Gastrocnemius medialis (tissue), 4 donors: ENCODE results near the gene GNAQ. TPM values are rescaled to one million over a fixed set of nuclear protein-coding genes. Genes with fewer than 3 reads are reported as not detected.

Experiments
- ATAC-seq, 2 donors: fragments of 150-250 bp; one replicate each; pipeline ENCODE4 v1.9.1; 2016
- DNase-seq, 2 donors: peaks; one replicate each; pipeline ENCODE4 v3.0.0-alpha.2; 2019
- H3K27ac ChIP-seq, 4 donors: fragments of 200-600 bp; sonication (generic); 1 replicate in 1 of 4; 2 replicates in 3 of 4; pipeline ENCODE4 v1.5.1; 2016 to 2018; ENCODE audit warnings: mild to moderate bottlenecking in 2 of 4, moderate library complexity in 1 of 4
- H3K27me3 ChIP-seq, 3 donors: fragments of 200-600 bp; sonication (generic) in 2 of 3; 1 replicate in 1 of 3; 2 replicates in 2 of 3; pipeline versions ENCODE4 v1.5.1 to v1.6.0; 2016 to 2019; ENCODE audit warnings: mild to moderate bottlenecking in 1 of 3, moderate library complexity in 1 of 3
- H3K36me3 ChIP-seq, 2 donors: fragments of 200-600 bp; sonication (generic) in 1 of 2; one replicate each; pipeline ENCODE4 v1.5.1; 2017 to 2018
- H3K4me1 ChIP-seq, 2 donors: fragments of 200-600 bp; sonication (generic) in 1 of 2; one replicate each; pipeline ENCODE4 v1.5.1; 2016 to 2017; ENCODE audit warnings: mild to moderate bottlenecking in 2 of 2
- H3K4me3 ChIP-seq, 4 donors: fragments of 200-600 bp; sonication (generic) in 3 of 4; 1 replicate in 1 of 4; 2 replicates in 3 of 4; pipeline ENCODE4 v1.5.1; 2016 to 2019; ENCODE audit warnings: mild to moderate bottlenecking in 2 of 4
- H3K9me3 ChIP-seq, 3 donors: fragments of 200-600 bp; sonication (generic) in 2 of 3; 1 replicate in 1 of 3; 2 replicates in 2 of 3; pipeline ENCODE4 v1.5.1; 2016 to 2019
- CTCF ChIP-seq, 5 experiments: fragments of 450-650 bp in 3 of 5; fragments of 200-600 bp in 2 of 5; sonication (generic) in 2 of 5; IDR thresholded peaks in 4 of 5; conservative IDR thresholded peaks in 1 of 5; 1 replicate in 4 of 5; 2 replicates in 1 of 5; pipeline ENCODE4 v1.5.1; 2016 to 2019; ENCODE audit warnings: antibody characterized with exemption in 5 of 5, mild to moderate bottlenecking in 3 of 5, moderate library complexity in 3 of 5
- POLR2A ChIP-seq, 2 donors: fragments of 450-650 bp; IDR thresholded peaks; one replicate each; pipeline ENCODE4 v1.6.1; 2017; ENCODE audit warnings: antibody characterized with exemption in 2 of 2, mild to moderate bottlenecking in 2 of 2, moderate library complexity in 2 of 2
- in situ Hi-C, 4 donors: fragments of 200-750 bp; cut with MboI; loops; one replicate each; pipeline versions ENCODE4 v1.15.0 to v1.8.0; 2017; ENCODE audit warnings: low sequenced_read_pairs in 4 of 4
- intact Hi-C: fragments of 100-400 bp; cut with DNase I; formaldehyde crosslinking; loops from one replicate; pipeline ENCODE4 v1.15.1; 2023; ENCODE audit warnings: low total_unique reads
- total RNA-seq, 4 donors: library from RNA; depleted of rRNA; stranded (reverse); fragments of >200 nt; gene quantifications; one replicate each; pipeline versions ENCODE4 v1.1.0 to v1.2.3, GENCODE V29; 2016

Gene GNAQ
- total RNA-seq, 4 donors from 2014 or later: 11.3 to 25.9 (median 18.7) TPM

- DNase-seq (no peak), ATAC-seq (no peak)
- H3K27ac ChIP-seq: no peak overlapping the region
- peaks cover 5 to 6% of the 10 kb centered on the region in 2 donors for H3K4me1 ChIP-seq
- in situ Hi-C loops (no loop called here), intact Hi-C loops (no loop called here)
- H3K9me3 ChIP-seq: no peaks in the 10 kb centered on the region
- no peak for TF ChIP-seq POLR2A (IDR thresholded peaks at IDR 0.05)
- no peak for TF ChIP-seq CTCF (IDR thresholded peaks at IDR 0.05 in 4 of 5, conservative IDR thresholded peaks at IDR 0.05 in 1 of 5)
- no peaks in the 10 kb centered on the region for H3K27me3 ChIP-seq
- no peaks in the 10 kb centered on the region for H3K36me3 ChIP-seq
- H3K4me3 ChIP-seq: no peak overlapping the region
These were observed 119.7 kb downstream of the GNAQ start for GRCh38 chr9:77911928-77912327.

GRCh38 chr9:77910194-77910621 lies 121.4 kb downstream of the GNAQ start:
- Histone ChIP-seq H3K27ac (no peak overlapping the region), H3K36me3 (no peaks in the 10 kb centered on the region), H3K9me3 (no peaks in the 10 kb centered on the region), H3K27me3 (no peaks in the 10 kb centered on the region), H3K4me3 (no peak overlapping the region), H3K4me1 (peaks cover 6% of the 10 kb centered on the region in 2 donors)
- intact Hi-C loops: no loop called here
- TF ChIP-seq POLR2A (IDR thresholded peaks at IDR 0.05) (no peak), CTCF (IDR thresholded peaks at IDR 0.05 in 4 of 5, conservative IDR thresholded peaks at IDR 0.05 in 1 of 5) (no peak)
- DNase-seq (no peak), ATAC-seq (no peak)
- in situ Hi-C loops: no loop called here

- H3K36me3 ChIP-seq: no peaks in the 10 kb centered on the region
- no peak for ATAC-seq
- no peaks in the 10 kb centered on the region for H3K9me3 ChIP-seq
- H3K27me3 ChIP-seq: no peaks in the 10 kb centered on the region
- TF ChIP-seq POLR2A (IDR thresholded peaks at IDR 0.05) (no peak), CTCF (IDR thresholded peaks at IDR 0.05 in 4 of 5, conservative IDR thresholded peaks at IDR 0.05 in 1 of 5) (no peak)
- intact Hi-C loops: no loop called here
- H3K4me3 ChIP-seq: no peak overlapping the region
- H3K4me1 ChIP-seq: peaks cover 6% of the 10 kb centered on the region in 2 donors
- DNase-seq: no peak
- H3K27ac ChIP-seq: no peak overlapping the region
- in situ Hi-C loops: no loop called here
These were observed 122.3 kb downstream of the GNAQ start for GRCh38 chr9:77909306-77909705.

GRCh38 chr9:77908293-77908692 lies 123.3 kb downstream of the GNAQ start:
- H3K36me3 ChIP-seq: no peaks in the 10 kb centered on the region
- TF ChIP-seq CTCF (IDR thresholded peaks at IDR 0.05 in 4 of 5, conservative IDR thresholded peaks at IDR 0.05 in 1 of 5): no peak
- no peak for TF ChIP-seq POLR2A (IDR thresholded peaks at IDR 0.05)
- H3K27ac ChIP-seq: no peak overlapping the region
- ATAC-seq (no peak), DNase-seq (no peak)
- no peaks in the 10 kb centered on the region for H3K9me3 ChIP-seq
- no peak overlapping the region for H3K4me3 ChIP-seq
- intact Hi-C loops (no loop called here), in situ Hi-C loops (no loop called here)
- no peaks in the 10 kb centered on the region for H3K27me3 ChIP-seq
- H3K4me1 ChIP-seq: peaks cover 6% of the 10 kb centered on the region in 2 donors

GRCh38 chr9:77907585-77907984 lies 124.0 kb downstream of the GNAQ start:
- H3K27me3 ChIP-seq: no peaks in the 10 kb centered on the region
- H3K36me3 ChIP-seq: no peaks in the 10 kb centered on the region
- TF ChIP-seq POLR2A (IDR thresholded peaks at IDR 0.05) (no peak), CTCF (IDR thresholded peaks at IDR 0.05 in 4 of 5, conservative IDR thresholded peaks at IDR 0.05 in 1 of 5) (no peak)
- ATAC-seq (no peak), DNase-seq (no peak)
- in situ Hi-C loops (no loop called here), intact Hi-C loops (no loop called here)
- peaks cover 6% of the 10 kb centered on the region in 2 donors for H3K4me1 ChIP-seq
- no peak overlapping the region for H3K4me3 ChIP-seq
- no peak overlapping the region for H3K27ac ChIP-seq
- no peaks in the 10 kb centered on the region for H3K9me3 ChIP-seq
